NCI-H345 treated with DMSO at 0.1 percent for 48 hours (cell line): ENCODE results near the gene ADH6.
"Not testable (repeated sequence)": the region's sequence is repeated elsewhere in the genome, so short reads cannot be mapped to it uniquely, and the experiment has no call there.

Experiments used
- DNase-seq: peaks from one replicate; lab custom pipeline; 2025; ENCODE audit not compliant: unreplicated experiment; lab: John Stamatoyannopoulos, UW

The ADH6 gene

GRCh38 chr4:99219072-99219471, at the start of gene ADH6:
Gene ADH6 (minus strand): TSS chr4:99219246. CDS start chr4:99219152, 94 bp downstream.
- DNase-seq: no peak

- no peak for DNase-seq
These were observed 45.9 kb upstream of the ADH6 start for GRCh38 chr4:99264927-99265326.

- DNase-seq: no peak
These were observed 33.7 kb upstream of the ADH6 start for GRCh38 chr4:99252746-99253145.

GRCh38 chr4:99248714-99249113, 29.7 kb upstream of the ADH6 start:
- no peak for DNase-seq

GRCh38 chr4:99235955-99236354, 16.9 kb upstream of the ADH6 start:
- no peak for DNase-seq

GRCh38 chr4:99234331-99235010, 15.4 kb upstream of the ADH6 start:
- DNase-seq: no peak

- not testable (repeated sequence) for DNase-seq
These were observed 14.4 kb upstream of the ADH6 start for GRCh38 chr4:99233397-99233796.

- DNase-seq: not testable (repeated sequence)
These were observed 9.7 kb upstream of the ADH6 start for GRCh38 chr4:99228706-99229105.

- not testable (repeated sequence) for DNase-seq
These were observed 8.6 kb upstream of the ADH6 start for GRCh38 chr4:99227646-99228045.

GRCh38 chr4:99221980-99222379, 2.9 kb upstream of the ADH6 start:
- no peak for DNase-seq

GRCh38 chr4:99219479-99219878, 433 bp upstream of the ADH6 start:
- DNase-seq: no peak

GRCh38 chr4:99215521-99215920, 3.5 kb downstream of the ADH6 start:
- no peak for DNase-seq

GRCh38 chr4:99210789-99211188, 8.3 kb downstream of the ADH6 start:
- DNase-seq: no peak

- DNase-seq: no peak
These were observed 9.4 kb downstream of the ADH6 start for GRCh38 chr4:99209671-99210070.

- no peak for DNase-seq
These were observed 10.3 kb downstream of the ADH6 start for GRCh38 chr4:99208719-99209075.

- DNase-seq: no peak
These were observed 10.9 kb downstream of the ADH6 start for GRCh38 chr4:99207911-99208718.

GRCh38 chr4:99207069-99207743, 11.8 kb downstream of the ADH6 start:
- no peak for DNase-seq

GRCh38 chr4:99205153-99205979, 13.7 kb downstream of the ADH6 start:
- peak; percentile 9 for DNase-seq

GRCh38 chr4:99202536-99202935, 16.5 kb downstream of the ADH6 start:
- DNase-seq: no peak

GRCh38 chr4:99202094-99202493, 17.0 kb downstream of the ADH6 start:
- DNase-seq: no peak

GRCh38 chr4:99201690-99202089, 17.4 kb downstream of the ADH6 start:
- DNase-seq: no peak
